NCI-H510A (cell line): ENCODE data around the gene RER1.

Source experiments
- DNase-seq: peaks from one replicate; lab custom pipeline; 2025; lab: John Stamatoyannopoulos, UW

The RER1 gene

GRCh38 chr1:2375923-2376260 is 15.7 kb upstream of the RER1 start:
- no peak for DNase-seq

DNA sequence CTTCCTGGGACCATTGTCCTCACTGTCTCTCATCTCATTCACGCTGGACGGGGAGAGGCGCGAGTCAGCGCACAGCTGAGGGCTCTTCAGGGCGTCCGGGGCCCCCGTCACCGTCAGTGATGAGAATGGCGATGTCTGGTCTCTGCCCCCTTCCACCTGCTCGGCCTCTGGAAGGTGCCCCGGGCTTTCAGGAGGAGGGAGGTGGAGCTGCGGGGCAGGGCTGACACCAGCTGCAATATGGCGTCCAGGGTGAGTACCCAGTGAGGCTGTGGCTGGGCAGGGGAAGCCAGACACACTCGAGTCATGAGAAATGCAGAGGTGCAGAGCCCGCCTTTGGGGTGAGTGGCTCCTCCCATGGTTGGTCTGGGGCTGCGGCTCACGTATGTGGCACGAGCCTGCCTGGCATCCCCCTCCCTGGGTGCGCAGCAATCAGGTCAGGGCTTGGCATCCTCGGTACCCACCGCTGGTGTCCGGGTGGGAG is 15.3 kb upstream of the RER1 start:
- DNase-seq: peak; percentile 23

- no peak for DNase-seq
Observed at GRCh38 chr1:2376931-2377672, 14.5 kb upstream of the RER1 start.

DNA sequence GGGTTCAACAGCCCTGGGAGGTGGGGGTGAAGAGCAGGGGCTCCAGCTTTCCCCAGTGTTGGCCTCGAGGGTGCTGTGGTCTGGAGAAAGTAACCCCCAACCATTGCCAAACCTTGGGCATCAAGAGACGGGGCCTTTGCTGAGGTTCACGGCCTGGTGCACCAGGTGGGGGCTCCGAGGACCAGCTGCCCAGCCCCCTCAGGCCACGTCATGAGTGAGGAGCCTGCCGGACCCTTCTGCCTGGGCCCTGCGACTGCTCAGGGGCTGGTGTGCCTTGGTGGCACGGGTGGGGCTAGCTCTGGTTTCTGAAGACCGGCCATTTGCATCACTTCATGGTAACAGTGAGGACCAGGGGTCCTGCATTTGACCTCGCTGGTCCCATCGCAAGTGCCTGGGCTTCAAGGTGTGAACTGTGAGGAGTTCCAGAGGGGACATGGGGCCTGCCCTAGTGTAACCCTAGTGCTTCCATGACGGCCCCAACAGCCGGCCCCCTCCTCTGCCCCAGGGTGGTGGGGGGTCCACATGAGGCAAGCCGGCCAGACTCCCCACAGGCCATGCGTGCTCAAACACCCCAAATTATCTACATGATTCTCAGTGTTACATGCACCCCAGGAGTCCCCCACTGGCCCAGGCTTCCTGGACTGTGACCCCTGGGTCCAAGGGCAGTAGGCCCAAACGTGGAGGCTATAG is 13.7 kb upstream of the RER1 start:
- no peak for DNase-seq

DNA sequence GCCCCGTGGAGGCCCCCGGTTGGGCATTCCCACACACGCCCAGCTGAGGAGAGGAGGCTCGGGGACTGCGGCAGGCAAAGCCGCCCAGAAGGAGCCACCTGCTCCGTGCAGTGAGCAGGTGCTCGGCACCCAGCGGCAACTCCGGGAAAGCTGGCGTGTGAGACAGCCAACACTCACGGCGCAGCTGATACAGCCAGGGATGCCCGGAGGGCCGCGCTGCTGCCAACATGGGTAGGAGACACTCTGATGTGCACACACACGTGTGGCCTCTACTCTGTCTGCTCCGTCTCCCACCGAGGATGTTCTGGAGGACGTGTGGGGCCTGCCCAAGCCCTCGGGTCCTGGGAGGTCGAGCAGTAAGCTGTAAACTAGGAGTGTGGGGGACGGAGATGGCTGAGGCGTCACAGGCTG is 13.2 kb upstream of the RER1 start:
- DNase-seq: peak; percentile 21

DNA sequence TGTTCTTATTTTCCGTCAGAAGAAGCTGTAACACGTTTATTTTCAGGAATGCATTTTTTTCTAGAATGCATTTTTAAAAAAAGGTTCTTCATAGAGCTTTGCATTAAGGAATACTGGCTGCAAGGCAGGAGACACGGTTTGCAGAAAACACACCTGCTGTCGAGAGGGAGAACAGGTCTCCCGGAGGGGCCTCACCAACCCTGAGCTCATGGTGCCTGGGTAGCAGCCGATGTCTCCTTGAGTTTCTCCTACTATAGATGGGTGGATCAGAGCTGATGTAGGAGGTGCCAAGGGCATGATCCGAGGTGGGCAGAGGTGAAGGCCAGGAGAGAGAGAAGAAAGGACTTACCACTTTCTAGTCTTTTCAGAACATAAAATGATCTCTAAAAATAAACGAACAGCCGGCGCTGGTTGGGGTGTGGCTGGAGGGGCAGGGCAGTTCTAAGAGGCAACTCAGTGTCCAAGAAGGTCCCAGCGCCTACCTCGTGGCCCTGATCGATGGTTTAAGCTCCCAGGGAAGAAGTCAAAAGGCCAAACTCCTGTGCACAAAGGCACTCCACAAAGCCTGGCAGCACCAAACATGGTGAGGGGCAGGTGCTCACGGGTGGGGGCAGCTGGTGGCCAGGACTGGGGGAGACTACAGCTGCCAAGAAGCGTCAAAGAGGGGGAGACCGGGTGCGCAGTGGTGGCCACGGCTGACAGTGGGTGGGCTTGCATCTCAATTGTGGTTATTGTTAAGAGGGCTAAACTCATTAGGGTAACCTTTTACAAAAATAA is 12.5 kb upstream of the RER1 start:
- no peak for DNase-seq

- no peak for DNase-seq
Observed at GRCh38 chr1:2379733-2380404, 11.8 kb upstream of the RER1 start.

GRCh38 chr1:2380816-2381591 is 10.6 kb upstream of the RER1 start:
- DNase-seq: no peak

- no peak for DNase-seq
Observed at GRCh38 chr1:2381741-2382620, 9.7 kb upstream of the RER1 start.

DNA sequence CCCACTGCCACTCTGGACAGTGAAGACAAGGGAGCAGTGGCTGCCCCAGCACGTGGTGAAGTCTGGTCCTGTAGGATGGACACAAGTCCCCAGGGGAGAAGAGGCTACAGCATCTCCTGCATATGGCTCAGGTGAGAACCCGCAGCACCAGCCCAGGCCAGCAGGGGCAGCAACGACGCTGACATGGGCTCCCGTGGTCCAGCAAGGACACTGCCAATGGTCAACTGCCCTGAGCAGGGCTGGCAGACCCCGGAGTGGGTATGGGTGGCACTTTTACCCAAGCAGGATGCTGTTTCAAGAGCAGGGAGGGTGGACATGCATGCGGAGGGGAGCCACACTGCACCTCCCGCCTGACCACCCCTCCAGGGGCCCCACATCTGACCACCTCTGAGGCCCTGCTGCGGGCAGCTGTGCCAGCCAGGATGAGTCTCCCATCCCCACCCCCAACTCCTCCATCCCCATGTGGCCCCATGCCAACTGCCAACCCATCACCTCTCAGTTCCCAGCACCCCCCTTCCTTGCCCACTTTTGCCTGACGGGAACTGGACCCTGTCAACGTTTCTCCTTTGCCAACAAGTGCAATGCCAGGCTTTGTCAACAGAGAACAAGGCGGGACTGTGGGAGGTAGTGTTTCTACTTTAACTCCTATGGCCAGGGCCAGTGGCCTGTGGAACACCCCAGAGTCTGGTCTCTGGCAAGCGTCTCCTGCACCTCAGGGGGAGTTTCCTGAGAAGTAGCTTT is 8.8 kb upstream of the RER1 start:
- DNase-seq: no peak

- no peak for DNase-seq
Observed at GRCh38 chr1:2383576-2383975, 8.1 kb upstream of the RER1 start.

DNA sequence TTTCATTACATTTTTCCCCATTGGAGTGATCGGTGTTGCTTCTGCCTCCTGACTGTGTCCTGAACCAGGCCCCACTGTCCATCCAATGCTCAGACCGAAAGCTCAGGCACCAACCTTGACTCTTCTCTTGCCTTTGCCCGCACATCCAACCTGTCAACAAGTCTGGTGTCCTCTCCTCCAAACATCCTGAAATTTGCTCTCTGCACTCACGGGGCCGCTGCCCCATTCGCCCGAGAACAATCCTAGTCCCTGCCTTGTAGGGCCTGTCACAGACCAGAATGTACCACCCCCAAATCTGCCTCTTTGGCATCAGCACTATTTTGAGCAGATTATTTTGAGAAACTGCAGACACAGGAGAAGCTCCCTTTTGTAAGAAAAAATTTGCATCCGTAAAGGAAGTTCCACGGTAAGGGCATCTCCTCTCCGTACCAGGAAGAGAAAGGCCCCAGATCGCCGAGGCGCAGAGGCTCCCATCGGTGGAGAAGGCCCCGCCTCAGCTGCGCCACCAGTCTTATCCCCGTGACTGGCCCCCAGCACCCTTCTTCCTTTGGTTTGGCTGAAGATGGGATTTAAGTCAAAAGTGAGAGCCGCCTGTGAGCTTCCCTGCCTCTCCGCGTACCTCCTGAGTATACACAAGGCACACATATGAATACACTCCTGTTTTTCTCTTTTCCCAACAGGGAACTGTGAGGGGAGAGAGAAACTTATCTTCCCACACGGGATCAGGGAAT is 7.3 kb upstream of the RER1 start:
- no peak for DNase-seq

GRCh38 chr1:2384941-2385481 is 6.6 kb upstream of the RER1 start:
- no peak for DNase-seq

DNA sequence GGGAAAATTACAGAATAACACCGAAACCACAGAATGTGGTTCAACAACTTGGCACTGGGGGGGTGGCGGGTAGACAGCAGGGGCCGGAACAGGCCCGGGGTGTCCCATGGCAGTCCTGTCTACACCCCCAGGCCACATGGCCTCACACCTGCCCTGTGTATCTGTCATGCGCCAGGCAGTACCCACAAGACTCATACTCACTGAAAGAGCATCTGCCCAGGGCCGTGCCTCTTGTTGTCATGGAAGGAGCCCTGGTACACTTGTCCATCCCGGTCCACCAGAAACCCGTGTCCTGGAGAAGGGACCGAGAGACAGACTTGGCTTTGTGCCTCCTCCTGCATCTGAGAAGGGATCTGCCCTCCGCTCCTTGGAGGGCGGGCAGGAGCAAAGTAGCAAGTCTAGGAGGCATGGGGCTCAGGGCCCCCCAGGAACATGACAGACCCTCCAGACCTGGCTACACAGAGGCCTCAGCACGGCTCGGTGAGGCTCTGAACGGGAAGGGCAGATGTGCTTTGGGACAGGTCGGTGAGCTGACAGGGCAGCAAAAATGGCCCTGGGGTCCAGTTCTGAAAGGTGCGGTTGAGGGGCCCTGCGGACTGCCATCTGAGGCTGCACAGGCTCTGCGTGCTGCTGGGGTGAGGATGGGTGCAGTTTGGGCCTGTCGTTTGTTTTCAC is 5.9 kb upstream of the RER1 start:
- DNase-seq: no peak

GRCh38 chr1:2386636-2387611 is 4.7 kb upstream of the RER1 start:
- no peak for DNase-seq

DNA sequence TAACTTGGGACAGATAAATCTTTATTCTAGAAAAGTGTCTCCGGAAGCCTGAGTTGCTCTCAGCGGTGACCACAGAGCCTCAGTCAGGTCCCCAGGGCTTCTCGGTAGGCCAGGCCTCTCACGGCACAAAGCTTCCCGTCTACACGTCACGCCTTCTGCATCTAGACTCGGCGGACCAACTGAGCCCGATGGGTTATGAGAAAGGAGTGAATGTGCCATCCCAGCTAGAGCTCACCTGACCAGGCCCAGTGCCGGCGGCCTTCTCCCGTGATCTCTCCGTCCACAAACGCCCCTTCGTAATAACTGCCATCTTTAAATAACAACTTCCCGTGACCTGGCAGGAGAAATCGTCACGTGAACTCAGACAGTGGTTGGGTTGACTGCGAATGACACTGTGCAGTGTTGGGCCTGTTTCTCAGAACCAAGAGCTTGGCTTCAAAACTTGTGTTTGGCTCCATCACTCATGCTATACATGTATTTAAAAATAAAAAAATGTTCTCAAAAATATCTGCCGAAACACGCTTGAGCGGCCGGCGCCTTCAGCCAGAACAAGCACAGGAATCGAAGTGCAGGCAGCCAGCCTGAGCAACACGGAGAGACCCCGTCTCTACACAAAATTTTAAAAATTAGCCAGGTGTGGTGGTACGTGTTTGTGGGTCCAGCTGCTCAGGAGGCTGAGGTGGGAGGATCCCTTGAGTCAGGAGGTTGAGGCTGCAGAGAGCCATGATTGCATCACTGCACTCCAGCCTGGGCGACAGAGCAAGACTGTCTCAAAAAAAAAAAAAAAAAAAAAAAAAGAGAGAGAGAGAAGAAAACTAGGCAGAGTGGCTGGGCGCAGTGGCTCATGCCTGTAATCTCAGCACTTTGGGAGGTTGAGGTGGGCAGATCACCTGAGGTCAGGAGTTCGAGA is 3.4 kb upstream of the RER1 start:
- no peak for DNase-seq
